ENCODE measurements around the gene C4orf51. TPM values are rescaled to one million over a fixed set of nuclear protein-coding genes. Genes with fewer than 3 reads are reported as not detected.

C4orf51 gene
- total and polyA plus RNA-seq, 12 donors, result not detected

DNA sequence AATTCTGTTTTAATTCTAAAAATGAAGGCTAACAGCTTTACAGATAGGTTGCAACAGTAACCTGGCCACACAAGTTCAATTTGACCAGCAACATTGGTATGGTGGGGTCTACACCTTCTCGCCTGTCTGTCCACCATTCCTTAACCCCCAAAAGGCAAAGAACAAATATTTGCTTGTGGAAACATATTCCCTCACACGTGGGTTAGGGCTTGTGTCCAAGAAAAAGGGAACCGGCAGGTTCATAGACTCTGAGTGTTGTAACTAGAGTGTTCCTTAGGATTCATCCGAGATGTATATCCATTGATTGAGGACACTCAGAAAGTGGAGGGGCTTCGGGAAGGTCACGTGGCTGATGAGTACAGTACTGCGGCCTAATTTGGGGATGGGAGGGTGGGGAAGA is 54.1 kb downstream of the C4orf51 start:
- intact Hi-C loops (cut with DNase I), result no loop called here

DNA sequence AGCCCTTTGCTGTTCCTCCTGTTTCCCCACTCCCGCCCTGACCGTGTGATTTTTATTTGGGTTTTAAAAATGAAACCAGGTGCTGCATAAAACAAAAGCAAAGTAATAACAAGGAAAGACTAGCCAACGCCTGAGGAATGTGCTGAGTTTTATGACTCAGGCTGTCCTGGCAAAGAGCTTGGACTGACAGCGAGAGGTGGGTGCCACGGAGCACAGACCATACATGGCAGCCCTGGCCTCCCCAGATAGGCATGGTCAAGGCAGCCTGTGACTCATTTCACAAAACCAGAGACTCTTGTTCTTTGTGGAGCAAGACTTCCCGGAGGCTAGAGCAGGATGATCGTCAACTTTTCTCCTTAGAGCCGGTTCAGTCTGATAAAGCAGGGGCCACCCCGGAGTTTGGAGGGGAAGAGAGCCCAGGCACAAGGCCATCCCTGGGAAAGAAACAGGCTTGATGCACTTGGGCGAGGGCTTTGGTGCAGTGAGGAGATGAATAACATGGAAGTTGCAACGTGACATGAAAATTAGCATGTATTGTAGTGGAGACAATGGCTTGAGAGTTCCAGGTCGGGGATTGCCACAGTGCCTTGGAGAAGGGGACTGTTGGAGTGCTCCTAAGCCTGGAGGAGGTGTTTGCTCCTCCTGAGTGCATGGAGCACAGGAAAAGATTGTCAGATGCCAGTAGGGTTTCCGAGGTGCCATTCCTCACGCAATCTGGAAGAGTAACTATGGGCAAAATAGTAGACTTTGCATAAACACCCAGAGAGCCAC is 54.8 kb downstream of the C4orf51 start:
- TF ChIP-seq, protein P1, sequence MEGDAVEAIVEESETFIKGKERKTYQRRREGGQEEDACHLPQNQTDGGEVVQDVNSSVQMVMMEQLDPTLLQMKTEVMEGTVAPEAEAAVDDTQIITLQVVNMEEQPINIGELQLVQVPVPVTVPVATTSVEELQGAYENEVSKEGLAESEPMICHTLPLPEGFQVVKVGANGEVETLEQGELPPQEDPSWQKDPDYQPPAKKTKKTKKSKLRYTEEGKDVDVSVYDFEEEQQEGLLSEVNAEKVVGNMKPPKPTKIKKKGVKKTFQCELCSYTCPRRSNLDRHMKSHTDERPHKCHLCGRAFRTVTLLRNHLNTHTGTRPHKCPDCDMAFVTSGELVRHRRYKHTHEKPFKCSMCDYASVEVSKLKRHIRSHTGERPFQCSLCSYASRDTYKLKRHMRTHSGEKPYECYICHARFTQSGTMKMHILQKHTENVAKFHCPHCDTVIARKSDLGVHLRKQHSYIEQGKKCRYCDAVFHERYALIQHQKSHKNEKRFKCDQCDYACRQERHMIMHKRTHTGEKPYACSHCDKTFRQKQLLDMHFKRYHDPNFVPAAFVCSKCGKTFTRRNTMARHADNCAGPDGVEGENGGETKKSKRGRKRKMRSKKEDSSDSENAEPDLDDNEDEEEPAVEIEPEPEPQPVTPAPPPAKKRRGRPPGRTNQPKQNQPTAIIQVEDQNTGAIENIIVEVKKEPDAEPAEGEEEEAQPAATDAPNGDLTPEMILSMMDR (IDR thresholded peaks at IDR 0.05), result no peak
- peak in 1 of 2 donors; percentile 62 for TF ChIP-seq POLR2A (IDR thresholded peaks at IDR 0.05)
- H3K27me3 ChIP-seq, result no peaks in the 10 kb centered on the region
- WGBS, 4 donors, result 55 to 61% (median 59%) methylated on average over 14 of the region's 14 CpGs
- H3K27ac ChIP-seq, result peak overlapping the region in 3 of 5 donors; percentile 94 to 98 (median 97)
- intact Hi-C loops (cut with DNase I), result no loop called here
- H3K36me3 ChIP-seq (replicated peaks in 1 of 2), result no peaks in the 10 kb centered on the region
- peaks cover 20 to 21% of the 10 kb centered on the region in 2 donors for H3K4me1 ChIP-seq (replicated peaks in 1 of 2)
- peak overlapping the region in 1 of 4 donors; percentile 21 for H3K4me3 ChIP-seq
- no peaks in the 10 kb centered on the region for H3K9me3 ChIP-seq (replicated peaks in 1 of 3)
- peak; percentile 63 to 94 (median 90) for DNase-seq

More for the DNA sequence above, 54.1 kb downstream of the C4orf51 start:
- H3K9me3 ChIP-seq (replicated peaks in 1 of 3), result no peaks in the 10 kb centered on the region
- peaks cover 20 to 21% of the 10 kb centered on the region in 2 donors for H3K4me1 ChIP-seq (replicated peaks in 1 of 2)
- DNase-seq, result no peak
- no peaks in the 10 kb centered on the region for H3K27me3 ChIP-seq
- 77 to 85% (median 82%) methylated on average over 5 to 7 of the region's 7 CpGs for WGBS, 4 donors
- no peaks in the 10 kb centered on the region for H3K36me3 ChIP-seq (replicated peaks in 1 of 2)
- H3K27ac ChIP-seq, result peak overlapping the region; percentile 6 to 98 (median 94)
- H3K4me3 ChIP-seq, result peak overlapping the region in 1 of 4 donors; percentile 21
- TF ChIP-seq, protein P1 (IDR thresholded peaks at IDR 0.05), result no peak
- no peak for TF ChIP-seq POLR2A (IDR thresholded peaks at IDR 0.05)

DNA sequence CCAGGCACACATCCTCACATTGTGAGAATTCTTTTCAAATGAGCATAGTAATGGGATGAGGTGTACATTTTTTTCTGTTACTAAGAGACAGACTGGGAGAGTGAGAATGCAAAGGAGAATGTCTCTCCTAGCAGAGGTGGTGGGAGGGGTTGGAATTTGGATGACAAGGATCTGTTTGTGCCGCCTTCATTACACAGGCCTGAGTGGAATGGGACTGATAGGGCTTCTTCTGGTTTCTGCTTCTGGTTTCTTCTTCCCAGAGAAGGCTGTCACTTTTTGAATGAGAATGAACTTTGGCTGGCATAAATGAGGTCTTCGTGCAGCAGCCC is 55.4 kb downstream of the C4orf51 start:
- Histone ChIP-seq H3K9me3 (replicated peaks in 1 of 3) (no peaks in the 10 kb centered on the region), H3K27ac (peak overlapping the region in 2 of 5 donors; percentile 97 to 98), H3K4me1 (replicated peaks in 1 of 2) (peaks cover 20 to 21% of the 10 kb centered on the region in 2 donors), H3K36me3 (replicated peaks in 1 of 2) (no peaks in the 10 kb centered on the region), H3K27me3 (no peaks in the 10 kb centered on the region), H3K4me3 (no peak overlapping the region)
- intact Hi-C loops (cut with DNase I), result no loop called here
- 69 to 93% (median 91%) methylated on average over 2 of the region's 2 CpGs for WGBS, 4 donors
- no peak for DNase-seq
- TF ChIP-seq POLR2A (IDR thresholded peaks at IDR 0.05), result no peak
- TF ChIP-seq, protein P1 (IDR thresholded peaks at IDR 0.05), result no peak

DNA sequence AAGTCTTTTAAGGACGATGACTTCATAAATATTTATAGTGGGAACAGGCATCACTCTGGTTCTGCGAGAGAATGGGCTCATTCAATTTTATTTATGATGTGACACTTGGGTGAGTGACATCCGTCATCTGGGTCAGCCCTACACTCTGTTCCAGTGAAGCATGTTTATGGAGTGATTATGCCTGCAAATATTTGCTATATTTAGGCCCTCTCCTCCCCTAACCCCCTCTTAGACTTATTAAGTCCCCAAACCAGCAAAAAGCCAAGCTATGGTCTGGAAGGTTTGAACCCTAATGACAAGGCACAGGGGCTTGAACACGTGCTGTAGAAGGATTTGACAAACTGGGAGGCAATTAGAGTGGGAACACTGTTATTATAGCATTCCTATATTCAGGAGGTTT is 55.9 kb downstream of the C4orf51 start:
- no peak for TF ChIP-seq POLR2A (IDR thresholded peaks at IDR 0.05)
- TF ChIP-seq, protein P1 (IDR thresholded peaks at IDR 0.05), result no peak
- DNase-seq, result no peak
- H3K36me3 ChIP-seq (replicated peaks in 1 of 2), result no peaks in the 10 kb centered on the region
- H3K9me3 ChIP-seq (replicated peaks in 1 of 3), result no peaks in the 10 kb centered on the region
- 94 to 95% (median 94%) methylated on average over 4 of the region's 4 CpGs for WGBS, 4 donors
- intact Hi-C loops (cut with DNase I), result no loop called here
- peaks cover 20 to 21% of the 10 kb centered on the region in 2 donors for H3K4me1 ChIP-seq (replicated peaks in 1 of 2)
- H3K4me3 ChIP-seq, result no peak overlapping the region
- H3K27ac ChIP-seq, result peak overlapping the region in 1 of 5 donors; percentile 67
- no peaks in the 10 kb centered on the region for H3K27me3 ChIP-seq
